HUES48 (cell line): ENCODE results near the gene DAG1.
"Not testable (repeated sequence)": the region's sequence is repeated elsewhere in the genome, so short reads cannot be mapped to it uniquely, and the experiment has no call there.

Experiments used
- H3K27ac ChIP-seq: one replicate; pipeline ENCODE4 v1.7.0; 2013; ENCODE audit warnings: low read depth, low read length, inconsistent platforms
- H3K27me3 ChIP-seq: 2 replicates; pipeline ENCODE4 v1.6.1; 2013; ENCODE audit warnings: mild to moderate bottlenecking, low read length; ENCODE audit not compliant: control insufficient read depth, insufficient read depth
- H3K36me3 ChIP-seq: 2 replicates; pipeline ENCODE4 v1.6.1; 2013; ENCODE audit warnings: low read length; ENCODE audit not compliant: control insufficient read depth, insufficient read depth
- H3K4me1 ChIP-seq: 2 replicates; pipeline ENCODE4 v1.6.1; 2013; ENCODE audit warnings: mild to moderate bottlenecking, low read length; ENCODE audit not compliant: control insufficient read depth, insufficient read depth
- H3K4me3 ChIP-seq: 2 replicates; pipeline ENCODE4 v1.5.1; 2013; ENCODE audit warnings: mild to moderate bottlenecking, low read depth, low read length
- H3K9ac ChIP-seq: 2 replicates; pipeline ENCODE4 v1.6.1; 2013; ENCODE audit warnings: mild to moderate bottlenecking, low read depth, low read length, moderate library complexity
- H3K9me3 ChIP-seq: 2 replicates; pipeline ENCODE4 v1.6.1; 2013; ENCODE audit warnings: low read length; ENCODE audit not compliant: control insufficient read depth, insufficient read depth

DAG1 gene

GRCh38 chr3:49470714-49471420 lies 800 bp downstream of the DAG1 start:
- H3K27ac ChIP-seq, result peak overlapping the region; percentile 97

GRCh38 chr3:49471856-49472495 lies 1.9 kb downstream of the DAG1 start:
- H3K9ac ChIP-seq, result no peak overlapping the region
- H3K4me1 ChIP-seq, result peaks cover 18% of the 10 kb centered on the region
- H3K27me3 ChIP-seq, result no peaks in the 10 kb centered on the region
- H3K27ac ChIP-seq, result peak overlapping the region; percentile 7
- H3K36me3 ChIP-seq, result peaks cover 4% of the 10 kb centered on the region
- no peaks in the 10 kb centered on the region for H3K9me3 ChIP-seq
- peak overlapping the region; percentile 84 for H3K4me3 ChIP-seq

More at GRCh38 chr3:49470714-49471420, 800 bp downstream of the DAG1 start:
- Histone ChIP-seq H3K4me1 (peaks cover 18% of the 10 kb centered on the region), H3K9ac (peak overlapping the region; percentile 76), H3K27me3 (no peaks in the 10 kb centered on the region), H3K36me3 (no peaks in the 10 kb centered on the region), H3K4me3 (peak overlapping the region; percentile 84), H3K9me3 (no peaks in the 10 kb centered on the region)

GRCh38 chr3:49476563-49476962 lies 6.5 kb downstream of the DAG1 start:
- H3K4me1 ChIP-seq, result peaks cover 7% of the 10 kb centered on the region
- H3K9me3 ChIP-seq, result no peaks in the 10 kb centered on the region
- H3K27me3 ChIP-seq, result no peaks in the 10 kb centered on the region
- no peak overlapping the region for H3K9ac ChIP-seq
- H3K36me3 ChIP-seq, result peaks cover 22% of the 10 kb centered on the region
- H3K4me3 ChIP-seq, result no peak overlapping the region
- H3K27ac ChIP-seq, result no peak overlapping the region

DNA sequence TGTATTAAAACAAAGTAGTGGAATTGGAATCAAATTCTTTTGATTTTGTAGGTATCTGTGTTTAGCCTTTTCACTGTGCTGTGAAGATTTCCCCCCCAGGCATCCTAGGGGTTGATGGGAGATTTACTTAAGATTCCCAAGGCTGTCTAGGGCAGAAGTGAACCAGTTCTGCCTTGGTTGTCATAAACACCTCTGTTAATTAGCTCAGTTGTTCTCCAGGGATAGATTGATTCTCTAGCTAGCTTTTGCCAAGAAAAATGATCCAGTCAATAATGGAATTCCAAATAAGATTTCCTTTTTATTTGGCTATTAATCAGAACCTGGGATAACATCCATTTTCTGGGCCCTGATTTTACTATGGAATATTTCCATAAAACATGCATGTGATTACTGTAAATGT lies 12.7 kb downstream of the DAG1 start:
- H3K36me3 ChIP-seq, result peaks cover 18% of the 10 kb centered on the region; the same call in 1 of the 2 replicates

GRCh38 chr3:49484471-49484870 lies 14.4 kb downstream of the DAG1 start:
- no peaks in the 10 kb centered on the region for H3K27me3 ChIP-seq
- H3K27ac ChIP-seq, result no peak overlapping the region
- H3K36me3 ChIP-seq, result peaks cover 21% of the 10 kb centered on the region
- H3K4me3 ChIP-seq, result no peak overlapping the region
- peaks cover 5% of the 10 kb centered on the region for H3K4me1 ChIP-seq
- H3K9me3 ChIP-seq, result no peaks in the 10 kb centered on the region
- H3K9ac ChIP-seq, result no peak overlapping the region

More for the DNA sequence above, 12.7 kb downstream of the DAG1 start:
- Histone ChIP-seq H3K4me3 (no peak overlapping the region), H3K4me1 (peaks cover 5% of the 10 kb centered on the region), H3K9me3 (no peaks in the 10 kb centered on the region), H3K27me3 (no peaks in the 10 kb centered on the region), H3K9ac (no peak overlapping the region), H3K27ac (no peak overlapping the region)

- Histone ChIP-seq H3K4me3 (no peak overlapping the region), H3K27ac (no peak overlapping the region), H3K27me3 (no peaks in the 10 kb centered on the region), H3K4me1 (peaks cover 5% of the 10 kb centered on the region), H3K9ac (no peak overlapping the region), H3K36me3 (peaks cover 23% of the 10 kb centered on the region), H3K9me3 (no peaks in the 10 kb centered on the region)
These were observed 19.2 kb downstream of the DAG1 start for GRCh38 chr3:49489247-49489646.

GRCh38 chr3:49492969-49493368 lies 22.9 kb downstream of the DAG1 start:
- no peaks in the 10 kb centered on the region for H3K9me3 ChIP-seq
- no peaks in the 10 kb centered on the region for H3K4me1 ChIP-seq
- H3K4me3 ChIP-seq, result no peak overlapping the region
- H3K27ac ChIP-seq, result no peak overlapping the region
- peaks cover 23% of the 10 kb centered on the region for H3K36me3 ChIP-seq
- no peaks in the 10 kb centered on the region for H3K27me3 ChIP-seq
- no peak overlapping the region for H3K9ac ChIP-seq

DNA sequence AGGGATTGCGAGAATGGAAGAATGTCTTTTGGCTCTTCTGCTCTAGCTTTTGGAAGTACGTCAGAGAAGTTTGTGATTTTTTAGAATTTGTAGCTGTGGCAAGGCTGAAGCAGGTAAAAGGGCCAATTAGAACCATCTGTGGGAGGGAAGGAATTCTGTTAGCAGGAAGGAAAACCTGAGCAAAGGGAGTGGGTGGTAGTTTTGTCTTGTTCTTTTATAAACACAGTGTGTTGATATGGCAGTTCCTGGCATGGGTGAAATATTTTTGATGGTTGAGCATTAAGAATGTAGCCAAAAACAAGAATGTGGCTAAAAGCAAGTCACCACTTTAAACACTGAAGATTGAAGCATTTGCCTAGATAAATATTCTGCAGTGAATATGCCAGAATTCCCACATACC lies 23.8 kb downstream of the DAG1 start:
- Histone ChIP-seq H3K4me1 (no peaks in the 10 kb centered on the region), H3K27me3 (no peaks in the 10 kb centered on the region), H3K27ac (no peak overlapping the region), H3K36me3 (peaks cover 16% of the 10 kb centered on the region), H3K9ac (no peak overlapping the region), H3K4me3 (no peak overlapping the region), H3K9me3 (no peaks in the 10 kb centered on the region)

DNA sequence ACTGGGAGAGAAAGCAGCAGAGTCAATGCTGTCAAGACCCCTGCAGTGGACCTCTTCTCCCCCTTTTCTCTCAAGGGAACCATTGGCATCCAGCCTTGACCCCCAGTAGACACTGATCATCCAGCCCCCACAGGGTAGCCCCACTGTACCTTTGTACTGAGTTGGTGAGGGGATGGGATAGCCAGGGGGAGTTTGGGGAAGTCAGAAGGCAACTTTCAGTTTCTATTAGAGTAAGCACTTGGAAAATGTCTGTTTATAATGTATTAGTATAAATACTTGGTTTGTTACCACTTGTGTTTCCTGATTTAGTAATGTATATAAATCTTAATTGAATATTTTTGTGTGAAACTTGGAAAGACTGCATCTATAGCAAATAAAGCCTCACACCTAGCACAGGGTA lies 25.0 kb downstream of the DAG1 start:
- Histone ChIP-seq H3K9me3 (no peaks in the 10 kb centered on the region), H3K9ac (no peak overlapping the region), H3K27ac (no peak overlapping the region), H3K4me1 (no peaks in the 10 kb centered on the region), H3K36me3 (peaks cover 11% of the 10 kb centered on the region), H3K27me3 (no peaks in the 10 kb centered on the region), H3K4me3 (no peak overlapping the region)

- H3K27ac ChIP-seq, H3K4me1 ChIP-seq, H3K27me3 ChIP-seq, H3K9ac ChIP-seq, H3K4me3 ChIP-seq, H3K9me3 ChIP-seq: not testable (repeated sequence)
- H3K36me3 ChIP-seq, result peaks cover 11% of the 10 kb centered on the region
These were observed 26.8 kb downstream of the DAG1 start for GRCh38 chr3:49496845-49497244.

DNA sequence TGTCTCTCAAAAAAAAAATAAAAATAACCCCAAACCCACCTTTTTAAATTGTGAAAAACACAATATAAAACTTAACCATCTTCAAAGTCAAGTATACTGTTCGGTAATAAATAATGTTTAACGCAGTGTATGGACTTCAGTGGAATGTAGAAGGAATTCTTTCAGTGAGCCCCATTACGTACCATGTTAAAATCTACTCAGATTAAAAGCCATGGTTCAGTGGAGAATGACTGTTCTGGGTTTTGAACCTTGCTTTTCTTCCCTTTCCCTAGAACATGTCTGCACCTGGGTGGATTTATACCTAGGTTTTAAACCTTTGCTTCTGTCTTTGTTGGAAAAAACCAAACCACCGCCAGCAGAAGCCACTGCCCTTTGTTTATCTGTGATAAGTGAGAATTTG lies 27.5 kb downstream of the DAG1 start:
- Histone ChIP-seq H3K9me3 (no peaks in the 10 kb centered on the region), H3K9ac (no peak overlapping the region), H3K4me3 (no peak overlapping the region), H3K4me1 (no peaks in the 10 kb centered on the region), H3K27me3 (no peaks in the 10 kb centered on the region), H3K36me3 (peaks cover 11% of the 10 kb centered on the region), H3K27ac (no peak overlapping the region)
